Stimulated activated CD8-positive, alpha-beta memory T cell treated with anti-CD3 and anti-CD28 coated beads, Interleukin-15, amount 100 ng/mL, for 48 hours (primary cell): ENCODE results near the gene GLT6D1.

Experiments
- DNase-seq, 2 donors: peaks; one replicate each; pipeline ENCODE4 v3.0.0-alpha.2; 2020; ENCODE audit warnings: low read depth in 2 of 2

The GLT6D1 gene

DNA sequence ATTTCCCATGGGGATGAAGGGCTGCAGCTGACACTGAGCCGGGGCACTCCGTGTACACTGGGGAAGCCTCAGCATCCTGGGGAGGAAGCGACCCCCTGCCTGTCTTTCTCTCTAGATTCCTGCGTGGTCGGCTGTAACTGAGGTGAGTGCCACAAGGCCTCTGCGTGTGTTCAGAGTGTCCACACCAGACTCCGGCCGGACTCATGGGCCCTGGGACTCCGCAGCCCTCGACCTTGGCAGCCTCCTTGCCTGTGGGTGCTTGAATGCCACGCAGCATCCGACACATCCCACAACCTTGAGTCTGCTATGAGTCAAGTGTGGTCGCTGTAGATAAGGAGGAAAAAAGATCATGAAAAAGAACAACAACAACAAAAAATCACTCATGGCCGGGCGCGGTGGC lies 54.4 kb downstream of the GLT6D1 start:
- DNase-seq = no peak

DNA sequence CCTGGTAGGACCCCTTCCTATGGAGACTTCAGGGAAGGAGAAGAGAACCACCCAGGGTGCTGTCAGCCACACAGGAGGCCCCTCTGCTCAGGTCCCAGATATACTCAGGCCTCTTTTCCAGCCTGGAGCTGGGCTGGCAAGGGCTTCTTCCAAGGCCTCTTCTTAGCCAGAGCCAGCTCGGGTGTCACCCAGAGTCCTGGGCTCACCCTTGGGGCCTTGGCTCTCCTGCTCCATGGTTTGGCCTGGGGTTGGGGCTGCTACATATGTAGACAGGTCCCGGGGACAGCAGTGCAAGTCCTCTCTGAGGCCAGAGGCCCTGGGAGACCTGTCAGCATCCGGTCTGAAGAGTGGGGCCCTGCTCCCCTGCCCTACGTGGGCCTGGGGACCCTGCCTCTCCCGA lies 55.0 kb downstream of the GLT6D1 start:
- no peak for DNase-seq

DNA sequence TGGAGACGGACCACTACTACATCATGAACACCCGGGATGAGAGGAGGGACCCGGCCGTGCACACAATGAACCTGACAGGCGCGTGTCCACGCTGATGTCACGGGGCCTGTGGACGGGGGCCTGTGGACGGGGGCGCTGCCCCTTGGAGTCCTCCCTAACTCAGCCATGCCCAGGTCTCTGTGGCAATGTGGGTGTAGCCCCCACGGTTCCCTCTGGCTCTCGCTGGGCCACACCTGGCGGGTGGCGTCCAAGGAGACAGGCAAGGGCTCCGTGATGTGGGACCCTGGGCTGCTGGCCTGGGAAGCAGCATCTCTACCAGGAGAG lies 55.7 kb downstream of the GLT6D1 start:
- DNase-seq = no peak

- no peak for DNase-seq
These were observed 56.2 kb downstream of the GLT6D1 start for GRCh38 chr9:135582966-135583687.

DNA sequence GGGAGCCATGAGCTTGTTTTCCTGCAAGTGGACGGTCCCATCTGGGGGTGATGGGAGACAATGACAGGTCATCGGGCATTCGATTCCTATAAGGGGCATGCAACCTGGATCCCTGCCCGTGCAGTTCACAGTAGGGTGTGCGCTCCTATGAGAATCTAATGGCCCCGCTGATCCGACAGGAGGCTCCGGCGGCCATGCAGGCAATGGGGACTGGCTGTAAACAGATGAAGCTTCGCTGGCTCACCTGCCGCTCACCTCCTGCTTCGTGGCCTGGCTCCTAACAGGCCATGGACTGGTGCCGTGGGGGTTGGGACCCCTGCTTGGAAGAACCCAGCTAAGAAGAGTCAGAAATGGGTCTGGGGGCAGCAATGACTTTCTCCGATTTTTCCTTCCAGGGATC lies 56.8 kb downstream of the GLT6D1 start:
- DNase-seq = no peak

DNA sequence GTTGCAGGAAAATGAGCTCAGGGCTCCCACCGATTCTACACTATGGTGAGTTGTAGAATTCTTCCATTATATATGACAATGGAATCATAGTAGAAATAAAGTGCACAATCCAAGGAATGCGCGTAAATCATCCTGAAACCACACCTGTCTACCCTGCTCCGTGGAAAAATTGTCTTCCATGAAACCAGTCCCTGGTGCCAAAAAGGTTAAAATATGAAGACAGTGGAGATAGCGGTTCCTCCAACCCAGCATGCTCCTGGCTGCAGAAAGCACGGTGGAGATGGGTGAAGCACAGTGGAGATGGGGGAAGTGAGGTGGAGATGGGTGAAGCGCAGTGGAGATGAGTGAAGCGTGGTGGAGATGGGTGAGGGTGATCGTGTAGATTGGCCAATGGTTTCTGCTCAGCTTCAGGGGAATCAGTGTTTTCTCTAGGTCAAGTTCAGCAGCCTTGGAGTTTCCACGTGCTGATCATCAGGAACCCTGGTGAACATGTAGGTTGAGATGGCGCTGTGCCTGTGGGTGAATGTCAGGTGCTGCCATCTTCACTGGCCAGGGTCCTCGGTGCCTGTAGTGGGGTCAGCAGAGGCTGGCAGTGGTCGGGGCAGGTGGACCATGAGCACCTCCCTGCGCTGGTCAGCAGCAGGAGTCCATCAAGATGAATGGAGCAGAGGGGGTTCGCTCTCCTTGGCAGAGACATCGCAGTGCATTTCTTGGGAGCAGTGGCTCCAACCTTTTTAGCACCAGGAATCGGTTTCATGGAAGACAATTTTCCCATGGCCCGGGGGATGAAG lies 57.5 kb downstream of the GLT6D1 start:
- DNase-seq = no peak

- DNase-seq = no peak
These were observed 58.5 kb downstream of the GLT6D1 start for GRCh38 chr9:135580664-135581380.

DNA sequence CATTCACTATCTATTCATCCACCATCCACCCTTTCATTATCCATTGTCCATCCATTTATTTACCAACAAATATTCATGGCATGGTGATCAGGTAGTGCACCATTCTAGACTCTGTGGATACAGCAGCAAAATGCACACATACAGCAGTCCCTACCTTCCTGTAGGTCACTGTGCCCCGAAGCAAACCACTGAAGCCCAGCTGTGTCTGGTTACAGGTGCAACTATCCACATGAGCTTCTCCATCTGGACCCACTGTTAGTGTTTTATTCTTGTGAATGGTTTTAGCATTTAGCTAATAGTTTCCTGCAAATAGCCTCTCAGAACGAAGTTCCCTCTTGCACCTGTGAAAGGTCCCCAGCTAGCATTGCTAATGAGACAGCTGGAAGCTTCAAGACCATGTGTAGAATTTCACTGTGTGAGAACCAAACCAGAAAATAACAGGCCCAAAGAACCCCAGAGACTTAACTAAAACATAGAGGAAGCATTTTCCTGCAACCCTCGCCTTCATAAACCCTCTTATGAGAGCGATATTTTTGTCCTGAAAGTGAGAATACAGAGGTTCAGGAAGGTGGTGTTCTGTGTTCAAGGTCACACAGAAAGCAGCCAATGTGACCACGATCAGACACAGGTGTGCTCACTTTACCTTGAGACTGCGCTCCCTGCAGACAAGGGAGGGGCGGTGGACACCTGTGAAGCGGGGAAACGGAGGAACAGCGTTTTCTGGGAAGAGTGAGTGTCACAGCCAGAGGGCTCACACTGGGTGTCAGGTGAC lies 59.3 kb downstream of the GLT6D1 start:
- DNase-seq = no peak

- DNase-seq = no peak
These were observed 60.0 kb downstream of the GLT6D1 start for GRCh38 chr9:135579356-135579755.

- no peak for DNase-seq
These were observed 62.1 kb downstream of the GLT6D1 start for GRCh38 chr9:135577256-135577655.

- no peak for DNase-seq
These were observed 63.2 kb downstream of the GLT6D1 start for GRCh38 chr9:135575995-135576631.

- DNase-seq = no peak
These were observed 64.4 kb downstream of the GLT6D1 start for GRCh38 chr9:135574943-135575342.

DNA sequence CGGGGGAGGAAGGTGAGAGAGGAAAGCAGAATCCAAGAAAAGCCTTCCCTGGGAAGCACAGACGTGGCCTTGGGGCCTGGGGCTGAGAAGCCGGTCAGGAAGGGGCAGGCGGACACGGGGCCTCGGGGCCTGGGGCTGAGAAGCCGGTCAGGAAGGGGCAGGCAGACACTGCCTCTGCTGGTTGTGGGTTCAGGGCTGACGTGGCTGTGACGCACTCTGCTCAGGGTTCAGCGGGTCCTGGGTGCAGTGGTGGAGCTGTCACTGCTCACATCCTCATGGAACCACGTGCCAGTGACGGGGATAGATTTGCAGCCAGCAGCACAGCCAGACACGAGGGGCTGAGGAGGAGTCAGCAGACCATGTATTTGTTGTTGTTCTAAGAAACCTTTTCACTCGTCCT lies 65.0 kb downstream of the GLT6D1 start:
- no peak for DNase-seq
